Tibial nerve (tissue), 4 donors: ENCODE results near the gene PIK3R3. TPM values are rescaled to one million over a fixed set of nuclear protein-coding genes. Genes with fewer than 3 reads are reported as not detected.

Experiments used
- DNase-seq, 2 donors: peaks; one replicate each; pipeline ENCODE4 v3.0.0-alpha.2; 2019; ENCODE audit warnings: low spot score in 2 of 2
- H3K27ac ChIP-seq, 4 donors: fragments of 200-600 bp; sonication (generic) in 3 of 4; one replicate each; pipeline ENCODE4 v1.5.1; 2017 to 2019; ENCODE audit warnings: mild to moderate bottlenecking in 1 of 4
- H3K27me3 ChIP-seq, 2 donors: fragments of 200-600 bp; sonication (generic) in 1 of 2; one replicate each; pipeline versions ENCODE4 v1.5.1 to v1.6.0; 2017 to 2019
- H3K36me3 ChIP-seq, 3 donors: fragments of 200-600 bp; sonication (generic); one replicate each; pipeline ENCODE4 v1.5.1; 2018 to 2019
- H3K4me1 ChIP-seq, 4 donors: fragments of 200-600 bp; sonication (generic) in 3 of 4; one replicate each; pipeline ENCODE4 v1.5.1; 2017 to 2019
- H3K4me3 ChIP-seq, 4 donors: fragments of 200-600 bp; sonication (generic) in 3 of 4; one replicate each; pipeline ENCODE4 v1.5.1; 2017 to 2019; ENCODE audit warnings: mild to moderate bottlenecking in 1 of 4, moderate library complexity in 1 of 4
- H3K9me3 ChIP-seq, 4 donors: fragments of 200-600 bp; sonication (generic) in 3 of 4; one replicate each; pipeline ENCODE4 v1.5.1; 2017 to 2019
- EP300 ChIP-seq, 2 donors: sonication (generic); formaldehyde crosslinking; IDR thresholded peaks; one replicate each; pipeline ENCODE4 v1.6.1; 2017; ENCODE audit warnings: antibody characterized with exemption in 2 of 2, mild to moderate bottlenecking in 1 of 2
- POLR2A ChIP-seq, 2 donors: fragments of 450-650 bp; IDR thresholded peaks; one replicate each; pipeline ENCODE4 v1.6.1; 2017; ENCODE audit warnings: antibody characterized with exemption in 2 of 2, mild to moderate bottlenecking in 2 of 2, moderate library complexity in 2 of 2
- WGBS, 2 donors: methylation state at CpG; one replicate each; pipeline ENCODE4 v1.1.5; 2018; 5-methylcytosine and 5-hydroxymethylcytosine counted together
- total RNA-seq, 4 donors: library from RNA; depleted of rRNA; stranded (reverse); fragments of >200 nt; gene quantifications; one replicate each; pipeline ENCODE4 v1.1.0, GENCODE V29; 2016
- TF ChIP-seq, protein P1 (sequence below), 5 experiments: fragments of 200-600 bp in 3 of 5; fragments of 450-650 bp in 2 of 5; sonication (generic) in 3 of 5; IDR thresholded peaks; one replicate each; pipeline ENCODE4 v1.5.1; 2016 to 2019; ENCODE audit warnings: antibody characterized with exemption in 5 of 5, mild to moderate bottlenecking in 3 of 5, moderate library complexity in 2 of 5

The PIK3R3 gene
- total RNA-seq, 4 donors from 2014 or later: 13.2 to 32.1 (median 23.2) TPM

DNA sequence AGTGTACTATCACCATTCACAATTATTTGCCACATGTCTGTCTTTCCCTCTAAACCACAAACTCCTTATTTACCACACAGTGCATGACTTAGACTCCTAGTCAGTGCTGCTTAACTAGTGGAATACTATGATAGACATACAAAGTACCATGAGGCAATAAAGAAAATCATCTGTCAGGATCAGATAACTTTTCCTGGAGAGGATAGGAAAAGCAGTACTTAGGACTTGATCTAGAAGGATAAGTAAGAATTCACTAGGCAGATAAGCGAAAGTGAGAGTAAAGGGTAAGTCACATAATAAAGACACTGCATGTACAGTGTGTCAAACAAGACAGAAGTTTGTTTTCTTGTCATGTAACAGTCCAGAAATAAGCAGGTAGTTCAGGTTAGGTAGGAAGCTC lies 21.3 kb upstream of the PIK3R3 start:
- no peak for DNase-seq
- Histone ChIP-seq H3K9me3 (no peaks in the 10 kb centered on the region), H3K4me1 (no peaks in the 10 kb centered on the region), H3K27me3 (no peaks in the 10 kb centered on the region), H3K27ac (no peak overlapping the region), H3K4me3 (no peak overlapping the region), H3K36me3 (no peaks in the 10 kb centered on the region)
- TF ChIP-seq, protein P1, sequence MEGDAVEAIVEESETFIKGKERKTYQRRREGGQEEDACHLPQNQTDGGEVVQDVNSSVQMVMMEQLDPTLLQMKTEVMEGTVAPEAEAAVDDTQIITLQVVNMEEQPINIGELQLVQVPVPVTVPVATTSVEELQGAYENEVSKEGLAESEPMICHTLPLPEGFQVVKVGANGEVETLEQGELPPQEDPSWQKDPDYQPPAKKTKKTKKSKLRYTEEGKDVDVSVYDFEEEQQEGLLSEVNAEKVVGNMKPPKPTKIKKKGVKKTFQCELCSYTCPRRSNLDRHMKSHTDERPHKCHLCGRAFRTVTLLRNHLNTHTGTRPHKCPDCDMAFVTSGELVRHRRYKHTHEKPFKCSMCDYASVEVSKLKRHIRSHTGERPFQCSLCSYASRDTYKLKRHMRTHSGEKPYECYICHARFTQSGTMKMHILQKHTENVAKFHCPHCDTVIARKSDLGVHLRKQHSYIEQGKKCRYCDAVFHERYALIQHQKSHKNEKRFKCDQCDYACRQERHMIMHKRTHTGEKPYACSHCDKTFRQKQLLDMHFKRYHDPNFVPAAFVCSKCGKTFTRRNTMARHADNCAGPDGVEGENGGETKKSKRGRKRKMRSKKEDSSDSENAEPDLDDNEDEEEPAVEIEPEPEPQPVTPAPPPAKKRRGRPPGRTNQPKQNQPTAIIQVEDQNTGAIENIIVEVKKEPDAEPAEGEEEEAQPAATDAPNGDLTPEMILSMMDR (IDR thresholded peaks at IDR 0.05): no peak
- no peak for TF ChIP-seq EP300 (IDR thresholded peaks at IDR 0.05)
- no peak for TF ChIP-seq POLR2A (IDR thresholded peaks at IDR 0.05)
- 95 to 98% methylated on average over 1 of the region's 1 CpG for WGBS, 2 donors

DNA sequence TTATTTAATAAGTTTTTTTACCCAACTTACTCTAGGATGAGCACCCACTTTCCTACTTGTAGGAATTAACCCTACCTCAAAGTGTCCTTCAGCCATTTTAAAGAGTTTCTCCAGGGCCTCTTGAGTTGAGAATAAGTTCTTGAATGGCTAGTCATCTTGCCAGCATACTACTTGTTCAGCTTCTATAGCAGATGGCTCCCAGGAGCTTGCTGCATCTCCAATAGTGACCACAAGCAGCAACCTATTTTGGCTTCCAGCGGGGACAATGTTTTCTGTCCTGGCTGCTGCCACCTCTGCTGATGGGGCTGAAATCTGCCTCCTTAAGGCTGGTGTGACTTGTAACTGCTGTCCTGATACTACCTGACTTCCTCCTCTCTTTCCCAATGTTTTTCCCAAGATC lies 20.8 kb upstream of the PIK3R3 start:
- TF ChIP-seq EP300 (IDR thresholded peaks at IDR 0.05) (no peak), POLR2A (IDR thresholded peaks at IDR 0.05) (no peak)
- TF ChIP-seq, protein P1 (IDR thresholded peaks at IDR 0.05): no peak
- no peaks in the 10 kb centered on the region for H3K9me3 ChIP-seq
- no peak overlapping the region for H3K27ac ChIP-seq
- no peaks in the 10 kb centered on the region for H3K36me3 ChIP-seq
- H3K27me3 ChIP-seq: no peaks in the 10 kb centered on the region
- H3K4me3 ChIP-seq: no peak overlapping the region
- no peaks in the 10 kb centered on the region for H3K4me1 ChIP-seq
- DNase-seq: no peak
- WGBS, 2 donors: 83 to 100% methylated on average over 1 of the region's 1 CpG

DNA sequence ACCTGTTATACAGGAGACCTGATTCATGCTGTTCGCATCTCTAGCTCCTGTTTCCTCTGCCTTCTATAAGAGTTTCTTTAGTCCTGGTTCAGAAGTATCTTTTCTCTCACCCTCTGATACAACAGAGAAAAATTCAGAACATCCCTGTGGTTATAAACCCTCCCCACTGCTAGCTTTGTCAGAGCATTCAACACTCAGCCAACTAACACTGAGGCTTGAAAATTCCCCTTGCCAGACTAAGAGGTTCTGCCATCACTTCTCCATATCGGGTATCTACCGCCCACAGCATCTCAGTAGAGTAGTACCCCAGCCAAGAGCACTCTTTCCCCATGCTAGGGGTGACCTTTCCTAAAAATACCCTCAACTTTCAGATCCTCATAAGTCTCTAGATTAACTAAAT lies 19.6 kb upstream of the PIK3R3 start:
- Histone ChIP-seq H3K9me3 (no peaks in the 10 kb centered on the region), H3K4me3 (no peak overlapping the region), H3K4me1 (no peaks in the 10 kb centered on the region), H3K27ac (no peak overlapping the region), H3K36me3 (no peaks in the 10 kb centered on the region), H3K27me3 (no peaks in the 10 kb centered on the region)
- no peak for TF ChIP-seq POLR2A (IDR thresholded peaks at IDR 0.05)
- TF ChIP-seq EP300 (IDR thresholded peaks at IDR 0.05): no peak
- TF ChIP-seq, protein P1 (IDR thresholded peaks at IDR 0.05): no peak
- no peak for DNase-seq
- WGBS, 2 donors: 82 to 93% methylated on average over 3 of the region's 3 CpGs

DNA sequence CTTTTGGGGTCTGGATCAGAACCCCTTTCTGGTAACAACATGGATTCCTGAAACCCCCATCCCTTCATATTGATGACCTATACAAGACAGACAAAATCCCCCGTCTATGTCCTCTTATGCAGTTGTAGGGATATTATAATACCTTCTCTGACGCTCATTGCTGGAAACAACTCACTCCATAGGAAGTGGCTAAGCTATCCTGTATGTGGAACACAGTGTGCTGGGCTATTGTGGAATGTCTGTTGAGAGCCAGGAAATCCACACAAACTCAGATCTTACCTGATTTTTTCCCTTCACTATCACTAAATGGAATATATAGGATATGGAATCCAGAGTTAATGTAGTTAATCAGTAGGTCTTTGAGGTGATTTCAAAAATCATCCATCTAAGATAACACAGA lies 17.7 kb upstream of the PIK3R3 start:
- Histone ChIP-seq H3K27ac (peak overlapping the region in 1 of 4 donors; percentile 64), H3K9me3 (no peaks in the 10 kb centered on the region), H3K4me1 (no peaks in the 10 kb centered on the region), H3K27me3 (no peaks in the 10 kb centered on the region), H3K4me3 (no peak overlapping the region), H3K36me3 (no peaks in the 10 kb centered on the region)
- TF ChIP-seq, protein P1 (IDR thresholded peaks at IDR 0.05): no peak
- peak; percentile 71 to 81 for TF ChIP-seq EP300 (IDR thresholded peaks at IDR 0.05)
- 77 to 83% methylated on average over 2 of the region's 2 CpGs for WGBS, 2 donors
- no peak for DNase-seq

DNA sequence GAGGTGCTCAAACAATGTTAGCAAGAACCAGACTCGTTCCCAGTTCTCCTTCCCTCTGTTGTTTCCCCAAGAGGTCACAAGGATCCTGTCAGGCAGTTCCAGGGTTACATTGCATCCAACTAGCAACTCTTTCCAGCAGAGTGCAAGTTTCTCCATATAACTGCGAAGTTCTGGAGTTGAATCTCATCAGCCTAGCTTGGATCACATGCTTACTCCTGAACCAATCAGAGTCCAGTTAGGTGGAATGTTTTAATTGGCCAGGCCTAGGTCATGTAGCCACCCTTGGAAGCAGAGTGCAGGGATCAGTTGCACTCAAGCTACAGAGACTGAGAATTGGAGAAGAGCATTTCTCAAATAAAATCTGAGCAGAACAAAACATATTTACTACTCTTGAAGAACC lies 15.9 kb upstream of the PIK3R3 start:
- DNase-seq: no peak

More for the DNA sequence above, 15.9 kb upstream of the PIK3R3 start:
- Histone ChIP-seq H3K9me3 (no peaks in the 10 kb centered on the region), H3K27ac (no peak overlapping the region), H3K4me1 (no peaks in the 10 kb centered on the region), H3K36me3 (no peaks in the 10 kb centered on the region), H3K4me3 (no peak overlapping the region), H3K27me3 (no peaks in the 10 kb centered on the region)
- 44 to 60% methylated on average over 2 of the region's 2 CpGs for WGBS, 2 donors
- no peak for TF ChIP-seq POLR2A (IDR thresholded peaks at IDR 0.05)
- TF ChIP-seq EP300 (IDR thresholded peaks at IDR 0.05): no peak
- TF ChIP-seq, protein P1 (IDR thresholded peaks at IDR 0.05): no peak
